HG03097 (cell line): Measurements from ENCODE around the gene NT5DC4.

Experiments used
- ATAC-seq: cut with Tn5 transposase; IDR thresholded peaks from one replicate; pipeline ENCODE4 v1.9.1; 2021; ENCODE audit not compliant: unreplicated experiment, low FRiP score

NT5DC4 gene

DNA sequence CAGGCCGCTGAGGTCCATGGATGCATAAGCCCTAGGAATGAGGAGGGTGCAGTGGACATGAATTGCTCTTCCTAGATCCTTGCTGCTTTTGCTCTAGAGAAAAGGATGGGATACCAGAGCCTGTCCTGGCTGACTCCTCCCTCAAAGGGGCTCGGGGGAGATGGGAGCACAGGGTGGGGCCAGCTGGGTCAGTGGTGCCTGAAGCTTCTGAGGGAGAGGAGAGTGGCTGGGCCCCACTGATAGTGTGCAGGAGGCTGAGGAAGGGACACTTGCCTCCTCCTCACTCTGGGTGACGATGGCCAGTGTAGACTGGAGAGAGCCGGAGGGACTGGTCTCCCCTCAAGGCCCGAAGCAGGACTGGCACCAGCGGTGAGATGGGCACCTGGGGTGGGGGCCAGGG lies at the start of gene NT5DC4:
TSS of gene NT5DC4 (plus strand) at position 236 of the 400 bp plus-strand sequence. CDS start at position 296, 60 bp downstream.
- no peak for ATAC-seq

DNA sequence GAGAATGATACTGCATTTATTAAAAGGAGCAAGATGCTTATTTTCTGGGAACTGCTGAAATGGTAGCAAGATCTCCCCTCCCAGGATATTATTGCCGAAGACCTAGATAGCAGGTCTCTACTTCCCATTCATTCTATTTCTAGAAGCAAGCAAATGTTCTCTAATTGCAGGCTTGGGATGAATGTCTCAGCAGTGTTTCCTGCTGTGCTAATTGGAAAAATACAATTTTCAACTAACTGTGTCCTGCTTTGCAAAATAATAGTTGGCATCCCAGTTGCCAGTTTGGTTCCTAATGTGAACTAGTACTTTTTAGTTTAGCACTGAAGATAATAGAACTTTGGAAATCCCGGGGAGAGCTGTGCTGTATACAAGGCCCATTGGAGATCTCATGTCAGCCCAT lies 49.0 kb upstream of the NT5DC4 start:
- no peak for ATAC-seq

DNA sequence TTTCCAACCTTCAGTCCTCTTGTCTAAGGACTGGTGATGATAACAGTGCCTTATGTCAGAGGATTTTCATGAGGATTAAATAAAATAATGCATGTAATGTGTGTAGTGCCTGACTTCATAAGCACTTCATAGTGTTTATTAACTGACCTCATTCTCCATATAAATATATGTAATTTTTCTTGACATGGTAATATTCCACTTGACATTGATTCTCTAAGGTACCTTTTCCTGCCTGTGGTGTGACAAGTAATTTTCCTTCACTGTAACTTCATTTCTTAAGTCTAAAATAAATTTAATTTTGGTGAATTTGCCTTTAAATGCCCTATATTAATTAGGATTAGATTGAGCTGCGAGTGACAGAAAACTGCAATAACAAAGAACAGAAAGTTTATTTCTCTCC lies 47.8 kb upstream of the NT5DC4 start:
- no peak for ATAC-seq

DNA sequence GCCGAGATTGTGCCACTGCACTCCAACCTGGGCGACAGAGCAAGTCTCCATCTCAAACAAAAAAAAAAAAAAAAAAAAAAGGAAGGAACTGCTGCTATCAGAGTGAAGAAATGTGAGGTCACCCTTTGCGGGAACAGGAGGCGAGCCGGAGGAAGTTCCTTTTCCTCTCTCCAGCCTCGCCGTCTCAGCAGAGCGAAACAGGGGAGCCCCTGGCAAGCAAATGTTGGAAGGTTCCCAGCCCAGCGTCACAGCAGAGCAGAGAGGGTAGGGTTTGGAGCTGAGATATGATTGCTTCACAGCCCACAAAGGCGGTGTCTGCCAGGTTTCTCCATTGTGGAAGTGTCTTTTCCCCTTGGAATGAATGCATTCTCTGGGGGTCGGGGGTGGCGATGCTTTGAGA lies 46.6 kb upstream of the NT5DC4 start:
- no peak for ATAC-seq

DNA sequence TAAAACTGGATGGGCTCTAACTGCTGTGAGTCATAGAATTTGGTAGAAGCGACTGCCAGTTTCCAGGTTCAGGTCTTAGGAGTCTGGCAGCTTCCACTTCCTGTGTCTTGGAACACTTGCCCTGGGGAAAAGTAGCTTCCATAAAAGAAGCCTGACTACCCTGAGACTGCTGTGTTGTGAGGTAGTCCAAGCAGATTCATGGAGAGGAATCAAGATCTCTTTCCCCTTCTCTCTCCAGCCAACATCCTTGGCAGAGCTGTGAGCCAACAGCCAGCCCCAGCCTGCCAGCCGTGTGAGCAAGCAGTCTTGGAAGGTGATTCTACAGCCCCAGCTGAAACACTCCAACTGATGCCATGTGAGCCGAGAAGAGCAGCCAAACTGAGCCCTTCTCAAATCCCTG lies 41.3 kb upstream of the NT5DC4 start:
- ATAC-seq, result no peak

DNA sequence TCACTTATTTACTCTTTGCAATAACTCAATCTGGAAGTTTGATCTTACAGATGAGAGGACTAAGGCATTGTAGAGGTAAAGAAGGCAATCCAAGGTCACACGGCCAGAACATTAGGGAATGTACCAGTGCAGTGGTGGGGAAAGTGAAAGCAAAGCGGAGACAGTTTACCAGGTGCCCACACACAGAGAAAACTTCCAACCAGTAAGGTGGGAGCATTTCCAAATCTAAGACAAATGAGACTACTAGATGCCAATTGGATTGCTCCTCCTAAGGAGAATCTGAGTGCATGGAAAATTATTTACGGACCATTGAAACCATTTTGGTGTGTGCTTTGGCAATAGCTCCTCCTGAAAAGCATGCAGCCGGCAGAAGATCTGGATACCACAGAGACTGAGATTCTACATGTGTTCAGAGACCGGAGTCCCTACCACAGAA lies 40.1 kb upstream of the NT5DC4 start:
- no peak for ATAC-seq

DNA sequence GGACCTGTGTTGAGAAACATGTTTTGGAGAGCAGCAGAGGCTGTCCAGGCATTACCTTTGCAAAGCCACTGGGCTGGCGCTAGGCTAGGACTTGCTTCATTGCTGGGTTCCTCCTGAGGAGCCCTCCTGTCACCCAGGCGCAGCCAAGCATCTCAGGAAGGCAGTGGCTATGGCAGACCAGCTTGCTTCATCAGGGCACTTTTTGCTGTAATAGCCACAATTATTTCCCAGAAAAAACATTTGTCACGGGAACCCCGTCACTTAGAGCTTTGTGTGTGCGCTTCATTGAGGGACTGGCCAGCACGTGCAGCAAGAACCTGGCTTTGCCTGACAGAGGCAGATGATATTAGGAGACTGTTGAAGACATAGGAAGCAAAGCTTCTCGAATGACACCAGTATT lies 38.7 kb upstream of the NT5DC4 start:
- no peak for ATAC-seq

DNA sequence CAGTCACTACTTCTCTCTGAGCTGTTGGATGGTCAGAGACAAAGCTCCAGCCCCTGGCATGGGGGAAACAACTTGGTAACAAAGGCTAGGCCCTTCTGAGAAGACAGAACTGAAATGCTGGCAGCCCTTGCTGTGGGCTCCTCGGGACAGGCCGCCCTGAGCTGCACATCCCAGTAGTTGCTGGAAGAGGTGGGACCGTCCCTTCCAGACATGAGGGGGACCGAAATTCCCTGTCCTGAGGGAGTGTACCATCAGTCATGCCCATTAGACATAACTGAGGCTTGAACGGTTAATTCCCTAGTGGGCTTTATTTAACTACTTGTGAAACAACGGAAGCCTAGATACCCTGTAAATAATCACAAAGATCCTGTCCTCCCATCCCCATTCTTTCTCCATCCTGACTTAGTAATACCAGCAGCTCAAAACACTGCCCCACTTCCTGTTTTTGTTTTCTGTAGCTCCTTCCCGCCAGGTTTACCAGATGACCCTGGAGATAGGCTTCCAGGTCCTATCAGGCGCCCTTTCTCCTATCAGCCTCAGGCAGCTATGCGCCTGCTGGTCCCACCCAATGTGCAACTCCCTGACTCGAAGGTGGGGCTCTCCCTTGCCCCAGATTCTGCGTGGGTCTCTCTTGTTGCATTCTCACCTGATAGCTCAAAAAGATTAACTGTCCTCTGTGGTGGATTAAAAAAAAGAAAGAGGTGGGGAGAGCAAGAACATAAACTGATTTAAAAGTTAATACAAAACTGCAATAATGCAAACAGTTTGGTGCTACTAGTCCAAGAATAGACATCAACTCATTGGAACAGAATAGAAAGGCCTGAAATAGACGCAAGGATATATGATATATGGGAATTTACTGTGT lies 37.0 kb upstream of the NT5DC4 start:
- ATAC-seq, result no peak

DNA sequence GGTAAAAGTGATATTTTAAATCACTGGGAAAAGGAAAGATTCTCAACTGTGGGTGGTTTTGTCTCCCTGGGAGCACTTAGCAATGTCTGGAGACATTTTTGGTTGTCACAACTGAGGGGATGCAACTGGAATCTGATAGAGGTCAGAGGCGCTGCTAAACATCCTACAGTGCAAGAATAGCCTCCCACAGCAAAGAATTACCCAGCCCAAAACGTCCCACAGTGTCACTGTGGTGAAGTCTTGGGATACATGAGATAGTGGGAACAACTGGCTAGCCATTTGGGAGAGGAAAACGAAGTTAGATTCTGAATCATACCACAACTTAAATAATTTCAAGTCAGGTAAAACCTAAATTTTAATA lies 36.4 kb upstream of the NT5DC4 start:
- ATAC-seq, result no peak

DNA sequence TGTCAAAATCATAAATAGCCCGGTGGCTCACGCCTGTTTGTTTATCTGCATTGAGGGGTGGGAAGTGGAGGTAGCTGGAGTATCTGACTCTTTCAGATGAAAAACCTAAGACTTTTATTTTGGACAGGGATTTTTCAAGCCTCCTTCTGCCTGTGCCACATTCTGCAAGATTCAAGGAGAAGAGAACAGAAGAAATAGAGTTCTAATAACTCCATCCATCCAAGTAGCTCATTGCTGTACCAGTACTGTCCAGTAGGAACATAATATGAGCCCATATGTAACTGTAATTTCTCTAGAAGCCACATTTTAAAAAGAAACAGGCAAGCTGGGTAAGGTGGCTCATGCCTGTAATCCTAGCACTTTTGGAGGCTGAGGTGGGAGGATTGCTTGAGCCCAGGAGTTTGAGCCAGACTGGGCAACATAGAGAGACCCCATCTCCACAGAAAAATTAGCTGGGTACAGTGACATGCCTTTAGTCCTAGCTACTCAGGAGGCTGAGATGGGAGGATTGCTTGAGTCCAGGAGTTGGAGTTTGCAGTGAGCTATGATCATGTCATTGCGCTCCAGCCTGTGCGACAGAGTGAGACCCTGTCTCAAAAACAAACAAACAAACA lies 35.4 kb upstream of the NT5DC4 start:
- ATAC-seq, result no peak

DNA sequence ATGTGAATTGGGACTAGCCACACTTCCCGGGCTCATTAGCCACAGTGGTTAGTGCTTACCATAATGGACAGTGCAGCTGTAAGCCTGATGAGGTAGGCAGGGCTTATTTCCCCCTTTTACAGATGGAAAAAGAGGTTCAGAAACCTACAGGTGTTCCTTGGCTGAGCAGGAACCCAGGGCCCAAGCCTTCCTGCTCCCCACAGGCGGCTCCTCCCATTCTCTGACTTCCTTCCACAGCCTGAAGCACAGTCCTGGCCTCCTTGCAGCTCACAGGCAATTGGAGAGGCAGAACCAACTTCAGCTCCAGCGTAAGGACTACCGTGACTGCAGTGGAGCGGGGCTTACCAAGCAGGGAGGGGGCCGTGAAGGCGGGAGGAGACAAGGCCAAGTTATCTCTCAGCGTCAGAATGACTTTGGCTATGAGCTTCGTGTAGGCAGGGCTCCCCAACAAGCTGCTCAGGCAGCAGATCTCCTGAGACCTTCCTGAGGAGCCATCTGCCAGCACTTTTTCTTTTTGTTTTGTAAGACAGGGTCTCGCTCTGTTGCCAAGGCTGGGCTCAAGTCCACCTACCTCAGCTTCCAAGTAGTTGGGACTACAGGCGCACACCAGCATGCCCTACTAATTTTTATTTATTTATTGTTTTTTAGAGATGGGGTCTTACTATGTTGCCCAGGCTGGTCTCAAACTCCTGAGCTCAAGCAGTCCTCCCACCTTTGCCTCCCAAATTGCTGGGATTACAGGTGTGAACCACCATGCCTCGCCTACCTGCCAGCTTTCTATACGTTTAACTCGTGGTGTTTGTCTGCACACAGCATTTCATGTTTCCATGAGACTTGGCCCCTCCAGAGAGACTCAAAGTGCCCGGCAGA lies 34.2 kb upstream of the NT5DC4 start:
- ATAC-seq, result no peak

DNA sequence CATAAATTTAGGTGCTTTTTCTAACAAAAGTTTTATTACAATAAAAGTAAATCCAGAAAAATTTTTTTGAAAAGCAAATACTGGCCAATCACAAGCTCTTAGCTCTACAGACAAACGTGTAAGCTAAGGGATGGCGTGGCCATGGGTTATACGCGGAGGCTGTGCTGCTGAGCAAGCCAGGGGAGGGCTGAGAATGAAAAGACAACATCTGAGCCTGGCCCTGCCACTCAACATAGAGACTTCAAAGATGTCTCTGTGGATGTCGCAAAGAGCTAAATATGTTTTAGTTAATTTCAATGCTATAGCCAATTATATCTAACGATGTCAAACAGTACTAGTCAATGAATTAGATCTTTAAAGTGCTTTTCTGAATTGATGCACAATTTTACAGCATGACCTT lies 33.3 kb upstream of the NT5DC4 start:
- ATAC-seq, result no peak

DNA sequence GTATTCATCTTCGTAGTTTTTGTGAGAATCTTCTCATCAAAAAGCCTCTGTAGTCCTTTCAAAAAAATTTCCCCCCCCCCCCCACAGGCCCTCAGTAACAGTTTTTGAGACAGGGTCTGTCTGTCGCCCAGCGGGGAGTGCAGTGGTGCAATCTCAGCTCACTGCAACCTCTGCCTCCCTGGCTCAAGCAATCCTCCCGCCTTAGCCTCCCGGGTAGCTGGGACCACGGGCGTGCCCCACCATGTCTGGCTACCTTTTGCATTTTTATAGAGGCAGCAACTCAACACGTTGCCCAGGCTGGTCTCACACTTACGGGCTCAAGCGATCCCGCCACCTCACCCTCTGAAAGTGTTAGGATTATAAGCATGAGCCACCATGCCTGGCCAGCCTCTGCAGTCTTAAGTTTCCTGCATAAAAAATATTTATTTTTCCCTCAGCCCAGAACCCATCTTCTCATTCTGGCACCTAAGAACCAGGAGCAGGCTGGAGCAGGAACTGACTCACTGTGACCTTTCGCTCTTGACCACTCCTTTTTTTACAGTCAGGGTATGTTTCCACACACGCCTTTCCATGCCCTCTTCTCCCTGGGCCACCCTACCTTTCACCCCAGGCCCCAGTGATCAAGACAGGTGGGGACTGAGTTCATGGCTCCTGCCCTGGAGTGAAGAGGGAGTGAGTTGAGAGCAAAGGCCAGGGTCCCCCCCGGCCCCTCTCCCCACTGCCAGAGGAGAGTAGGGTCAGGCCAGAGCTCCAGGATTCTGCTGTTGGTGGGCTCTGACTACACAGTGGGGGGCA lies 32.5 kb upstream of the NT5DC4 start:
- no peak for ATAC-seq

DNA sequence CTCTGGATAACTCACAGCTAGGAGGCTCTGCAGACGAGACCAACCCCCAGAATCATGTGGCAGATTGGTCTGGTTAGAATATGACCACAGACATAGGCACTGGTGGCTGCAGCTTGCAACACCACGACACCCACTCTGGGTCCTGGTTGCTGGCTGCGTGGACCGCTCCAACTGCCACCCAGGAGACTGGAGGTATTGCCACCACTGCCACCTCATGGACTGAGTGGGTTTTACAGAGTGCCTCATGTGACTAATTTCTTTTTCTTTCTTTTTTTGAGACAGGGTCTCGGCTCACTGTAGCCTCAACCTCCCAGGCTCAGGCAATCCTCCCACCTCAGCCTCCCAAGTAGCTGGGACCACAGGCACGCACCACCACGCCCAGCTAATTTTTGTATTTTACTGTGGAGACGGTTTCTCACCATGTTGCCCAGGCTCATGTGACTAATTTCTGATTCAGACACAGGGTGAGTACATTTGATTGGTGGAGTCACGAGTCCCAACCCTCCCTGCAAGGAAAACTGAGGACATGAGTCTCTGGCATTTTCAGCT lies 29.9 kb upstream of the NT5DC4 start:
- no peak for ATAC-seq

DNA sequence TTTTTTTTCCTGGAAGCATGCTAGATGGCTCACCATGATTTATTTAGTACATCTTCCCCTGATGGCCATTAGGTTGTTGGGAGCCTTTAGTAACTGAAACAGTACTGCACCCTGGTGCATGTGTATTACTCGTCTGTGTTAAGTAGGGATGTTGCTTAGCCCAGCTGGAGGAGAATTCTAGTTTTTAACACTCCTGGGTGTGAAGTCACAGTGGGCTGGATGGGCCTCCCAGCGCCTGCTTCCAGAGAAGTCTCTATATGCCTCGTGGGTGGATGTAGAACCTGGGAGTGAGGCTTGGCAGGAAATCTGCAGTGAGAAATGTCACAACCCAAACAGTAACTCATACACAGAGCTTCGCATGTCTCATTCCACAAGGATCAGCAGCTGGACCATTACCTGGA lies 28.9 kb upstream of the NT5DC4 start:
- no peak for ATAC-seq

DNA sequence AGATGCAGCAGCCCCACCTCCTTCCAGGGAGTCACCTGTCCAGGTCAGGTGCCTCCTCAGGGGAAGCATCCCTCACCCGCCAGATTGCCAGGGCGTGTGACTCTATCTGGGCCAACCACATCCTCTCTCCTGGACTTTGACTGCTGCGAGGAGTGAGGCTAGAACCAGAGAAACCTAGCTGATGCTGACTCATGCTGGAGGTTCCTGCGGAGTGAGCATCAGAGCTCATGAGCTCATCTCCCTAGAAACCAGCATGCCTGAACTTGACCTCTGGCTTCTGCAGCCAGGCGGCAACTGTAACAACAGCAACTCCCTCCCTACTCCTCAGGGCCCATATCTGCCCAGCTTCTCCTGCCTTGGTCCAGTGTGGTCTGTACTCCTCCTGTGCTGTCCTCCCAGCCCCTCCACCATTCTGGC lies 28.3 kb upstream of the NT5DC4 start:
- ATAC-seq, result peak; percentile 92

DNA sequence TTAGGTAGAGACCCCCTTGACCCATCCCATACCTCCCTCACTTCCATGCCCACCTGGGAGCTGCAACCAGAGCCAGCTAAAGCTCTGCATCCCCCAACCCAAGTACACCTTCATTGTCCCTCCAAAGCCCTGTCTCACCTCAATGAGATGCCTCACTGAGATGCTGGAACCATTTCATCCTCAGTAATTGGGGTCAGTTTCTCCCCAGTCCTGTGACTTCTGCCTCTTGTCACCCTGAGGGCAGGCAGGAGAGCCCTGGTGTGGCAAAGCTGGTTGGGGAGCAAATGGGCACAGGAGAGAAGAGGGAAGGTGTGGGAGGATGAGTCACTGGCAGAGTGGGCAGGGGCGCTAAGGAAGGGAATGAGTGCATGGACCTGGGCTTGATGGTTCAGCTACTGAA lies 27.9 kb upstream of the NT5DC4 start:
- ATAC-seq, result no peak

DNA sequence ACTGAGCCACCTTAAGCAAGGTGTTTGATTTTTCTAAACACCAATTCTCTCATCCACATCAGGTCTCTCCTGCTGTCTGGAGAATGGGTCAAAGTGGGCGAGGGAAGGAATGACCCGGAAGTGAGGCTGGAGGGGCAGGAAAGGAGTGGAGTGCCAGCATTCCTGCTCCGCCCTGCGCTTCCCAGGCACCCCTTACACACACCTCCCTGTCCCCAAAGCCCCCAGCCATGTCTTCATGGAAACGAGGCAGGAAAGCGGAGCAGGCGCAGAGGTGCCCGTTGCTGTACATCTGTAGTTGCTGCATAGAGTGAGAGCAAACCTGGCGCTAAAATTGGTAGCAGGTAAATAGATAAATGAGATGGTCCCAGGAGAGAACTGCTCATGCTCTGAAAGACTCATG lies 27.2 kb upstream of the NT5DC4 start:
- no peak for ATAC-seq

DNA sequence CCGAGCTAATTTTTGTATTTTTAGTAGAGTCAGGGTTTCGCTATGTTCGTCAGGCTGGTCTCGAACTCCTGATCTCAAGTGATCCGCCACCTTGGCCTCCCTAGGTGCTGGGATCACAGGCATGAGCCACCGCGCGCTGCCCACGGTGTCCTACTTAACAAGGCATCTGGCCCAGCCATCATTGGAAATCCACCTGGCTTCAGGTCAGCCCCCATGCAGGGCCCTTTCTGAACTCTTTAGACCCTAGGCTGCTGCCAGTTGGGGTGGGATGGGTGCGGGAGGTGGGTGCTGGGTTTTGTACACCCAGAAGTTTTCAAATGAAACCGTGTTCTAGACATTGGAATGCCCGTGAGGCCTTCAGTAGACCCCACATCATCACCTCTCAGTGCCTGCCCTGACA lies 26.6 kb upstream of the NT5DC4 start:
- no peak for ATAC-seq

DNA sequence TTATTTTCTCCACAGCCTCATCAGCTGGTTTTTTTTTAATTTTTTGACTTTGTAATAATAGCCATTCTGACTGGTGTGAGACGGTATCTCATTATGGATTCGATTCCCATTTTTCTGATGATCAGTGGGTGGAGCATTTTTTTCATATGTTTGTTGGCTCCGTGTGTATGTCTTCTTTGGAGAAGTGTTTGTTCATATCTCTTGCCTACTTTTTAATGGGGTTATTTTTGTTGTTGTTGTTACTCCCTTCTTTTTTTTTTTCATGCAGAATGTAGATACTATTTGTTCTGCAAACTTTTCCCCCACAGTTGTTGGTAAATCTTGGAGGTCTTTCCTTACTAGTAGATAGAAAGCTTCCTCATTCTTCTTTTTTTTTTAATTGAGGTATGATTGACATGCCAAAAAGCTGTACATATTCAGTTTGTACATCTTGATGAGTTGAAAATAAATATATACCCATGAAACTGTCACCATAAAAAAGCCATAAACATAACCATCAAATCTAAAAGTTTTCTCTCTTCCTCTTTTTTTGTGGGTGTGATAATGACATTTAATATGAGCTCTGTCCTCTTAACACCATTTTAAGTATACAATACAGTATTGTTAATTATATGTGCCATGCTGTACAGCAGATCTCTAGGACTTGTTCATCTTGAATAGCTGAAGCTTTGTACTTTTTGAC lies 21.8 kb upstream of the NT5DC4 start:
- no peak for ATAC-seq
